HUDEP-2 (cell line): Measurements from ENCODE around the gene RNF6.
"Not testable (repeated sequence)": the region's sequence is repeated elsewhere in the genome, so short reads cannot be mapped to it uniquely, and the experiment has no call there.

Experiments
- DNase-seq, 76 experiments: peaks; one replicate each; lab custom pipeline; 2025; ENCODE audit not compliant: unreplicated experiment in 76 of 76; lab: John Stamatoyannopoulos, UW

RNF6 gene

GRCh38 chr13:26221721-26222519, at the start of gene RNF6:
Gene RNF6, minus strand, starts transcription at chr13:26222314. Its CDS starts 2,665 bp downstream, at chr13:26219649.
- peak; percentile 17 to 95 (median 86) for DNase-seq

- no peak for DNase-seq
Measured at GRCh38 chr13:26270707-26271106, 48.6 kb upstream of the RNF6 start.

- DNase-seq, result no peak
Measured at GRCh38 chr13:26266311-26266710, 44.2 kb upstream of the RNF6 start.

GRCh38 chr13:26262156-26262555, 40.0 kb upstream of the RNF6 start:
- DNase-seq, result no peak

GRCh38 chr13:26259634-26260033, 37.5 kb upstream of the RNF6 start:
- DNase-seq, result no peak

- DNase-seq, result no peak
Measured at GRCh38 chr13:26257049-26257448, 34.9 kb upstream of the RNF6 start.

GRCh38 chr13:26255691-26256277, 33.7 kb upstream of the RNF6 start:
- DNase-seq, result peak in 8 of 76 experiments; percentile 5 to 37 (median 23)

- no peak for DNase-seq
Measured at GRCh38 chr13:26255115-26255514, 33.0 kb upstream of the RNF6 start.

- peak in 34 of 76 experiments; percentile 2 to 55 (median 26) for DNase-seq
Measured at GRCh38 chr13:26254583-26255111, 32.5 kb upstream of the RNF6 start.

GRCh38 chr13:26253787-26254582, 31.9 kb upstream of the RNF6 start, which contains the start of gene CDK8:
Gene CDK8, plus strand, starts transcription at chr13:26254129. Its CDS starts 513 bp downstream, at chr13:26254642.
- DNase-seq, result peak; percentile 33 to 98 (median 90)

- no peak for DNase-seq
Measured at GRCh38 chr13:26253262-26253786, 31.2 kb upstream of the RNF6 start.

- DNase-seq, result not testable (repeated sequence)
Measured at GRCh38 chr13:26252006-26252405, 29.9 kb upstream of the RNF6 start.

- DNase-seq, result no peak
Measured at GRCh38 chr13:26249551-26249950, 27.4 kb upstream of the RNF6 start.

GRCh38 chr13:26247608-26248007, 25.5 kb upstream of the RNF6 start:
- peak in 71 of 76 experiments; percentile 37 to 98 (median 80) for DNase-seq

- no peak for DNase-seq
Measured at GRCh38 chr13:26247011-26247410, 24.9 kb upstream of the RNF6 start.

GRCh38 chr13:26246154-26246553, 24.0 kb upstream of the RNF6 start:
- DNase-seq, result no peak

- DNase-seq, result no peak
Measured at GRCh38 chr13:26236296-26236695, 14.2 kb upstream of the RNF6 start.

- peak in 1 of 76 experiments; percentile 12 for DNase-seq
Measured at GRCh38 chr13:26230703-26231102, 8.6 kb upstream of the RNF6 start.

GRCh38 chr13:26229080-26229615, 7.0 kb upstream of the RNF6 start:
- DNase-seq, result no peak

GRCh38 chr13:26228096-26228495, 6.0 kb upstream of the RNF6 start:
- DNase-seq, result no peak
